ENCODE measurements around the gene CPNE5. TPM values are rescaled to one million over a fixed set of nuclear protein-coding genes. Genes with fewer than 3 reads are reported as not detected.

The CPNE5 gene
- total and polyA plus RNA-seq, 2 donors from 2014 or later, result 3.7 to 7.1 TPM

DNA sequence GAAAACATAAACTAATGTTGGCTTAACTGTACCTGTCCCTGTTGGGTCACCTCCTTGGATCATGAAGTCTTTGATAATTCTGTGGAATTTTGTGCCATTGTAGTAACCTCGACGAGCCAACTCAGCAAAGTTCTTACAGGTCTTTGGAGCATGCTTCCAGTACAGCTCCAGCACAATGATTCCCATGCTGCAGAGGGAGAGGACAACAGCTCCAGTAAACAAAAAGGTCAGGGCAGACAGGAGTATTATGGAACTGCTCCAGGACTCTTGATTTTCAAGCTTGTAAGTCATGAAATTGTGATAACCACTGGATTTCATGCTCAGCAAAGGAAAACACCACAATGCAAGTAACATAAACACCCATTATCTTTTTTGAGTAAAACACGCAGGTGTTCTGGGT lies 32.4 kb upstream of the CPNE5 start:
- no peaks in the 10 kb centered on the region for H3K9me3 ChIP-seq (ENCODE audit: control insufficient read depth in 2 of 3, insufficient read depth in 1 of 3, low read length in 3 of 3)
- H3K9ac ChIP-seq (ENCODE audit: low read length in 3 of 3), result no peak overlapping the region
- H3K36me3 ChIP-seq (ENCODE audit: control insufficient read depth in 2 of 3, insufficient read depth in 3 of 3, low read length in 3 of 3), result peaks cover 0 to 6% (median 0%) of the 10 kb centered on the region in 3 donors
- no peak for FAIRE-seq
- no peak for DNase-seq
- H3K27ac ChIP-seq (ENCODE audit: low read depth in 2 of 2, low read length in 2 of 2), result no peak overlapping the region
- H3K27me3 ChIP-seq (ENCODE audit: control insufficient read depth, insufficient read depth, low read length), result no peaks in the 10 kb centered on the region
- TF ChIP-seq CTCF (IDR thresholded peaks at IDR 0.05; ENCODE audit: borderline replicate concordance, extremely low read depth, insufficient read depth), result no peak
- no peak overlapping the region for H3K4me3 ChIP-seq (ENCODE audit: low read length in 3 of 3)
- intact Hi-C loops (cut with DNase I), result no loop called here
- peaks cover 0 to 7% (median 4%) of the 10 kb centered on the region in 3 donors for H3K4me1 ChIP-seq (ENCODE audit: control insufficient read depth in 2 of 3, insufficient read depth in 2 of 3, low read depth in 1 of 3, low read length in 3 of 3)

DNA sequence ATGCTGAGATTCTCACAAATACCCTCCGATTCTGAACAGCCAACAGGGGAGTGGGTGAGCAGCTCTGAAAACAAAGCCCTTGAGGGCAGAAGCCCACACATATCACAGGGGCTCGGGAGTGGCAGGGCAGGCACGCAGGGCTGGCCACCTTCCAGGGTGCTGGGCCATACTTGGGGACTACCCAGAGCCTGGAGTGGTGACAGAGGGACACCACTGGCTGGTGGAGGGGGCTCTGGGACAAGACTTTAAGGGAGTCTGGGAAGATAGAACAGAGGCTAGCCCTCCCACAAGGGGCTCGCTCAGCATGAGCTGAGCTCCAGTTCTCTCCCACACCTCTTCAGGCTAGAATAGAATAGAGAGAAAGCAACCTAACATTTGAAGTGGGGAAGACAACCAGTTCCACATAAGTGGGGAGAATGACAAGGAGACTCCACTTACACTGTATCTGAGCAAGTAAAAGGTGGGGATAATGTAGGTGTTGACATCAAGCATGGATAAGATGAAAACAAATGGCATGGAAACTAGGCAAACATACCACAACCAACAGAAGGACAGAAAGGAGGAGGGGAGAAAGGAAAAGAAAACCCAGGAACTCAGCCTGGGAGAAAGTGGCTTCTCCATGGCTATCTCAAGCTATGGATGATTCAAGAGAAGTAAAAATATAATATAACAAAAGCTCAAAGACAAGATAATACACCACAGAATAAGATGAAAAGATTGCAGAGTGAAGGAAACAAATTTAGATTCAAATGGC lies 28.4 kb upstream of the CPNE5 start:
- H3K36me3 ChIP-seq (ENCODE audit: control insufficient read depth in 2 of 3, insufficient read depth in 3 of 3, low read length in 3 of 3), result peaks cover 0 to 11% (median 0%) of the 10 kb centered on the region in 3 donors

GRCh38 chr6:36865835-36866234 lies 26.6 kb upstream of the CPNE5 start:
- H3K36me3 ChIP-seq (ENCODE audit: control insufficient read depth in 2 of 3, insufficient read depth in 3 of 3, low read length in 3 of 3), result peaks cover 0 to 11% (median 4%) of the 10 kb centered on the region in 3 donors
- FAIRE-seq, result no peak
- DNase-seq, result no peak

More for the DNA sequence above, 28.4 kb upstream of the CPNE5 start:
- intact Hi-C loops (cut with DNase I), result no loop called here
- FAIRE-seq (no peak), DNase-seq (no peak)
- no peak for TF ChIP-seq CTCF (IDR thresholded peaks at IDR 0.05; ENCODE audit: borderline replicate concordance, extremely low read depth, insufficient read depth)
- Histone ChIP-seq H3K27ac (ENCODE audit: low read depth in 2 of 2, low read length in 2 of 2) (no peak overlapping the region), H3K4me1 (ENCODE audit: control insufficient read depth in 2 of 3, insufficient read depth in 2 of 3, low read depth in 1 of 3, low read length in 3 of 3) (no peaks in the 10 kb centered on the region), H3K4me3 (ENCODE audit: low read length in 3 of 3) (no peak overlapping the region), H3K9me3 (ENCODE audit: control insufficient read depth in 2 of 3, insufficient read depth in 1 of 3, low read length in 3 of 3) (no peaks in the 10 kb centered on the region), H3K9ac (ENCODE audit: low read length in 3 of 3) (no peak overlapping the region), H3K27me3 (ENCODE audit: control insufficient read depth, insufficient read depth, low read length) (no peaks in the 10 kb centered on the region)

More at GRCh38 chr6:36865835-36866234, 26.6 kb upstream of the CPNE5 start:
- Histone ChIP-seq H3K9ac (ENCODE audit: low read length in 3 of 3) (no peak overlapping the region), H3K27me3 (ENCODE audit: control insufficient read depth, insufficient read depth, low read length) (no peaks in the 10 kb centered on the region), H3K4me3 (ENCODE audit: low read length in 3 of 3) (no peak overlapping the region), H3K9me3 (ENCODE audit: control insufficient read depth in 2 of 3, insufficient read depth in 1 of 3, low read length in 3 of 3) (no peaks in the 10 kb centered on the region), H3K27ac (ENCODE audit: low read depth in 2 of 2, low read length in 2 of 2) (peak overlapping the region in 1 of 2 donors; percentile 13), H3K4me1 (ENCODE audit: control insufficient read depth in 2 of 3, insufficient read depth in 2 of 3, low read depth in 1 of 3, low read length in 3 of 3) (no peaks in the 10 kb centered on the region)
- TF ChIP-seq CTCF (IDR thresholded peaks at IDR 0.05; ENCODE audit: borderline replicate concordance, extremely low read depth, insufficient read depth), result no peak
- intact Hi-C loops (cut with DNase I), result no loop called here

Data from kidney (tissue), 14 donors.